HL-60 (cell line): Measurements from ENCODE around the gene LIPF.

ENCODE experiments used
- DNase-seq, 2 experiments: peaks; one replicate each; pipeline ENCODE4 v3.0.0-alpha.2; 2010 to 2020; ENCODE audit warnings: low read depth in 1 of 2, low spot score in 1 of 2
- H3K27ac ChIP-seq: fragments of 250-450 bp; sonication (Bioruptor Pico); replicated peaks from 2 replicates; pipeline ENCODE4 v1.5.1; 2020; ENCODE audit warnings: mild to moderate bottlenecking, moderate library complexity
- H3K27me3 ChIP-seq: fragments of 250-450 bp; sonication (Bioruptor Pico); 2 replicates; pipeline ENCODE4 v1.5.1; 2021; ENCODE audit warnings: mild to moderate bottlenecking, moderate library complexity; ENCODE audit not compliant: insufficient read depth, poor library complexity, severe bottlenecking
- H3K4me3 ChIP-seq: replicated peaks from 2 replicates; pipeline ENCODE4 v1.5.1; 2011; ENCODE audit warnings: mild to moderate bottlenecking, control low read depth, low read length; ENCODE audit not compliant: insufficient read depth
- CTCF ChIP-seq: IDR thresholded peaks from one replicate; pipeline ENCODE4 v1.5.1; 2011; ENCODE audit warnings: low read length, control low read depth, inconsistent platforms; ENCODE audit not compliant: insufficient read depth
- GABPA ChIP-seq: IDR thresholded peaks from 2 replicates; pipeline ENCODE4 v1.6.1; 2012; ENCODE audit warnings: low read depth
- POLR2AphosphoS5 ChIP-seq: IDR thresholded peaks from 2 replicates; pipeline ENCODE4 v1.6.1; 2012; ENCODE audit warnings: low read depth
- REST ChIP-seq: IDR thresholded peaks from 2 replicates; pipeline ENCODE4 v1.6.1; 2012; ENCODE audit warnings: low read depth; ENCODE audit not compliant: insufficient replicate concordance
- SPI1 ChIP-seq: IDR thresholded peaks from 2 replicates; pipeline ENCODE4 v1.6.1; 2012; ENCODE audit warnings: low read depth, mild to moderate bottlenecking, borderline replicate concordance

LIPF gene

GRCh38 chr10:88715517-88715916, 51.3 kb downstream of the LIPF start:
- H3K4me3 ChIP-seq: no peak overlapping the region
- no peak for DNase-seq
- no peaks in the 10 kb centered on the region for H3K27me3 ChIP-seq
- H3K27ac ChIP-seq: no peak overlapping the region
- TF ChIP-seq POLR2AphosphoS5 (no peak), SPI1 (no peak), GABPA (no peak), REST (no peak), CTCF (no peak)

- no peaks in the 10 kb centered on the region for H3K27me3 ChIP-seq
- no peak for TF ChIP-seq POLR2AphosphoS5
- no peak for DNase-seq
- H3K4me3 ChIP-seq: no peak overlapping the region
- H3K27ac ChIP-seq: no peak overlapping the region
Measured at GRCh38 chr10:88721392-88721791, 57.1 kb downstream of the LIPF start.

GRCh38 chr10:88725798-88726197, 61.6 kb downstream of the LIPF start:
- no peak for DNase-seq

More at GRCh38 chr10:88725798-88726197, 61.6 kb downstream of the LIPF start:
- TF ChIP-seq POLR2AphosphoS5 (no peak), REST (no peak), SPI1 (peak; percentile 85), CTCF (no peak)
- H3K27ac ChIP-seq: no peak overlapping the region
- no peak overlapping the region for H3K4me3 ChIP-seq
- no peaks in the 10 kb centered on the region for H3K27me3 ChIP-seq
